Measurements from ENCODE around the gene VPS50. TPM values are rescaled to one million over a fixed set of nuclear protein-coding genes. Genes with fewer than 3 reads are reported as not detected.

The VPS50 gene
- total RNA-seq, 4 donors from 2014 or later, result 17.4 to 26.6 (median 23.7) TPM

GRCh38 chr7:93392984-93393383, 160.8 kb downstream of the VPS50 start:
- H3K27ac ChIP-seq, result no peak overlapping the region
- H3K9me3 ChIP-seq, result no peaks in the 10 kb centered on the region
- no peaks in the 10 kb centered on the region for H3K4me1 ChIP-seq
- H3K36me3 ChIP-seq, result no peaks in the 10 kb centered on the region
- TF ChIP-seq CTCF (IDR thresholded peaks at IDR 0.05), result no peak
- TF ChIP-seq EP300 (IDR thresholded peaks at IDR 0.05), result no peak
- no peak for TF ChIP-seq POLR2AphosphoS5 (IDR thresholded peaks at IDR 0.05)
- TF ChIP-seq POLR2A (IDR thresholded peaks at IDR 0.05), result no peak
- no peak for ATAC-seq
- H3K4me3 ChIP-seq, result no peak overlapping the region
- WGBS, 2 donors (ENCODE audit: low coverage in 1 of 2), result 58 to 89% methylated on average over 1 of the region's 1 CpG
- H3K27me3 ChIP-seq, result no peaks in the 10 kb centered on the region

- no peaks in the 10 kb centered on the region for H3K9me3 ChIP-seq
- 84 to 86% methylated on average over 2 to 3 of the region's 3 CpGs for WGBS, 2 donors (ENCODE audit: low coverage in 1 of 2)
- H3K36me3 ChIP-seq, result no peaks in the 10 kb centered on the region
- no peaks in the 10 kb centered on the region for H3K4me1 ChIP-seq
- H3K27me3 ChIP-seq, result no peaks in the 10 kb centered on the region
- no peak for TF ChIP-seq POLR2A (IDR thresholded peaks at IDR 0.05)
- H3K27ac ChIP-seq, result no peak overlapping the region
- no peak overlapping the region for H3K4me3 ChIP-seq
- ATAC-seq, result no peak
Observed at GRCh38 chr7:93399642-93400041, 167.5 kb downstream of the VPS50 start.

GRCh38 chr7:93402944-93403343, 170.8 kb downstream of the VPS50 start:
- no peak for ATAC-seq
- Histone ChIP-seq H3K4me3 (no peak overlapping the region), H3K4me1 (no peaks in the 10 kb centered on the region), H3K36me3 (no peaks in the 10 kb centered on the region), H3K9me3 (peaks cover 0 to 24% (median 0%) of the 10 kb centered on the region in 3 donors), H3K27ac (no peak overlapping the region), H3K27me3 (no peaks in the 10 kb centered on the region)
- WGBS, 2 donors (ENCODE audit: low coverage in 1 of 2), result 73 to 87% methylated on average over 5 of the region's 5 CpGs
- no peak for TF ChIP-seq POLR2A (IDR thresholded peaks at IDR 0.05)
- TF ChIP-seq CTCF (IDR thresholded peaks at IDR 0.05), result no peak
- TF ChIP-seq EP300 (IDR thresholded peaks at IDR 0.05), result no peak
- no peak for TF ChIP-seq POLR2AphosphoS5 (IDR thresholded peaks at IDR 0.05)

- Histone ChIP-seq H3K27ac (no peak overlapping the region), H3K4me1 (no peaks in the 10 kb centered on the region), H3K4me3 (no peak overlapping the region), H3K27me3 (no peaks in the 10 kb centered on the region), H3K9me3 (peaks cover 0 to 24% (median 0%) of the 10 kb centered on the region in 3 donors), H3K36me3 (no peaks in the 10 kb centered on the region)
- 58% methylated on average over 3 of the region's 5 CpGs; no CpG with 5 or more reads in 1 of the 2 donors for WGBS, 2 donors (ENCODE audit: low coverage in 1 of 2)
- TF ChIP-seq POLR2A (IDR thresholded peaks at IDR 0.05), result no peak
- TF ChIP-seq CTCF (IDR thresholded peaks at IDR 0.05), result no peak
- no peak for TF ChIP-seq POLR2AphosphoS5 (IDR thresholded peaks at IDR 0.05)
- TF ChIP-seq EP300 (IDR thresholded peaks at IDR 0.05), result no peak
- no peak for ATAC-seq
Observed at GRCh38 chr7:93407239-93407638, 175.1 kb downstream of the VPS50 start.

- Histone ChIP-seq H3K27ac (no peak overlapping the region), H3K27me3 (no peaks in the 10 kb centered on the region), H3K36me3 (no peaks in the 10 kb centered on the region), H3K4me1 (no peaks in the 10 kb centered on the region), H3K4me3 (no peak overlapping the region), H3K9me3 (peaks cover 0 to 24% (median 0%) of the 10 kb centered on the region in 3 donors)
- 61 to 74% methylated on average over 3 of the region's 3 CpGs for WGBS, 2 donors (ENCODE audit: low coverage in 1 of 2)
- no peak for ATAC-seq
- TF ChIP-seq POLR2A (IDR thresholded peaks at IDR 0.05), result no peak
- TF ChIP-seq POLR2AphosphoS5 (IDR thresholded peaks at IDR 0.05), result no peak
- TF ChIP-seq EP300 (IDR thresholded peaks at IDR 0.05), result no peak
- no peak for TF ChIP-seq CTCF (IDR thresholded peaks at IDR 0.05)
Observed at GRCh38 chr7:93409324-93409723, 177.2 kb downstream of the VPS50 start.

Other genes starting within 250 kb of the VPS50 start
- 10 to 100 TPM in 1 of 4 donors, 1 to 10 TPM in 3; 2.4 to 12.2 (median 5.0) TPM for gene SAMD9, start 114.4 kb upstream of the VPS50 start, total RNA-seq
- 1 to 10 TPM; 4.4 to 6.7 (median 5.4) TPM for gene SAMD9L, start 84.0 kb upstream of the VPS50 start, total RNA-seq
- gene HEPACAM2, start 5.9 kb upstream of the VPS50 start, total RNA-seq, result not detected